ENCODE measurements around the gene SPRR2G.

GRCh38 chr1:153133743-153134142 lies 16.9 kb downstream of the SPRR2G start:
- no peak for TF ChIP-seq CTCF (conservative IDR thresholded peaks at IDR 0.05; ENCODE audit: low read depth, low read length)
- TF ChIP-seq EZH2 (IDR thresholded peaks at IDR 0.05; ENCODE audit: borderline replicate concordance, low read depth, low read length, poor library complexity, severe bottlenecking) = no peak

All from A673 (cell line).